Omental fat pad (tissue), 4 donors: Measurements from ENCODE around the gene CHRNB2. TPM values are rescaled to one million over a fixed set of nuclear protein-coding genes. Genes with fewer than 3 reads are reported as not detected.

Experiments
- ATAC-seq: fragments of 150-250 bp; one replicate; pipeline ENCODE4 v1.9.1; 2016; ENCODE audit warnings: mild to moderate bottlenecking, moderate library complexity; ENCODE audit not compliant: low FRiP score
- DNase-seq: peaks from one replicate; pipeline ENCODE4 v3.0.0-alpha.2; 2019; ENCODE audit warnings: low spot score
- total RNA-seq, 4 donors: library from RNA; depleted of rRNA; stranded (reverse); fragments of >200 nt; gene quantifications; one replicate each; pipeline ENCODE4 v1.1.0, GENCODE V29; 2016
- TF ChIP-seq, protein P1 (sequence below), 3 donors: fragments of 450-650 bp; IDR thresholded peaks; one replicate each; pipeline ENCODE4 v1.5.1; 2016 to 2017; ENCODE audit warnings: antibody characterized with exemption in 3 of 3, mild to moderate bottlenecking in 3 of 3, moderate library complexity in 2 of 3

Gene CHRNB2
- total RNA-seq, 4 donors from 2014 or later, result 0.09 to 0.50 (median 0.12) TPM; not detected in 1

DNA sequence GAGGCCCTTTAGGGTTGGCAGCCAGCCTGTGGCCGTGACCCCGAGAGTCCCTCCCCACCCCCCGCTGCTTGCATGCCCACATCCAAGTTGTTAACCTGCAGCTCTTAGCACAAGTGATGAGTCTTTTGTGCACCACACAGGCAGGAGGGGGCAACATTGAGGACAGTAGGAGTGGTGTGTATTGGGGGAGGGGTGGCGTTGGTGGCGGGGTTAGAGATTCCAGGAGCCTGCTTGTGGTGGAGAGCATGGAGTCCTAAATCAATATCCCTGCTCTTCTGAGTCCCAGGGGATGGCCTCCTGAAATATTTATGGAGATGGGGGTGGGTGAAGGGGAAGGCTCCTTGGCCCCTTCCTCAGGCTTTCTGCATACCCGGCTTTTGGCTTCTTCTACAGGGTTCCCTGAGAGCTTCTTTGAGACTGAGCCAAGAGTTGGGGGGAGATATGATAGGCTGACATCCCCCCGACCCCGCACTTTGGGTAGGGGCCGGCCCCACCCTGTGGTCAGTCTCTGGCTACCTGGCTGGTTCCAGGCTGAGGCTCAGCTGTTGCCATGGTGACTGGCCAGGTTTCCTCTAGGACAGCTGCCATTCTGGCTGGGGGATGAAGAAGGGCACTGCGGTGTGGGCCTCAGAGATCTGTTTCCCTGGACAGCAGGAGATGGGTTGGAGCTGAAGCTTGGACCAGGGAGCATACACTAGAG is 5.0 kb downstream of the CHRNB2 start:
- ATAC-seq (no peak), DNase-seq (no peak)
- TF ChIP-seq, protein P1, sequence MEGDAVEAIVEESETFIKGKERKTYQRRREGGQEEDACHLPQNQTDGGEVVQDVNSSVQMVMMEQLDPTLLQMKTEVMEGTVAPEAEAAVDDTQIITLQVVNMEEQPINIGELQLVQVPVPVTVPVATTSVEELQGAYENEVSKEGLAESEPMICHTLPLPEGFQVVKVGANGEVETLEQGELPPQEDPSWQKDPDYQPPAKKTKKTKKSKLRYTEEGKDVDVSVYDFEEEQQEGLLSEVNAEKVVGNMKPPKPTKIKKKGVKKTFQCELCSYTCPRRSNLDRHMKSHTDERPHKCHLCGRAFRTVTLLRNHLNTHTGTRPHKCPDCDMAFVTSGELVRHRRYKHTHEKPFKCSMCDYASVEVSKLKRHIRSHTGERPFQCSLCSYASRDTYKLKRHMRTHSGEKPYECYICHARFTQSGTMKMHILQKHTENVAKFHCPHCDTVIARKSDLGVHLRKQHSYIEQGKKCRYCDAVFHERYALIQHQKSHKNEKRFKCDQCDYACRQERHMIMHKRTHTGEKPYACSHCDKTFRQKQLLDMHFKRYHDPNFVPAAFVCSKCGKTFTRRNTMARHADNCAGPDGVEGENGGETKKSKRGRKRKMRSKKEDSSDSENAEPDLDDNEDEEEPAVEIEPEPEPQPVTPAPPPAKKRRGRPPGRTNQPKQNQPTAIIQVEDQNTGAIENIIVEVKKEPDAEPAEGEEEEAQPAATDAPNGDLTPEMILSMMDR (IDR thresholded peaks at IDR 0.05), result no peak

DNA sequence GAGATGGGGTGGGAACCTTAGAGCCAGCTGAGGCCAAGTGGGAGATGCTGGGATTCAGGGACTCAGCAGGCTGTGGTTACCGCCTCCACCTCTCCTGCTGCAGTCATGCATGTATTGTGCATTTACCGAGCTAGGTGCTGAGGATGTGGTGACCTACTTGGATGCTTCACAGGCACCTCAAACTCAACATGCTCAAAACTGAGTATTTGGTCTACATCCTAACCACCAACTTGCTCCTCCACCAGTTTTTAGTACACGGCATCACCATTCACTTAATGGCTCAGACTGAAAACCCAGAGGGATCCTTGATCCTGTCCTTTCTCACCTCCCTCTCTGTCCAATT is 5.6 kb downstream of the CHRNB2 start:
- ATAC-seq (no peak), DNase-seq (no peak)
- TF ChIP-seq, protein P1 (IDR thresholded peaks at IDR 0.05), result no peak

DNA sequence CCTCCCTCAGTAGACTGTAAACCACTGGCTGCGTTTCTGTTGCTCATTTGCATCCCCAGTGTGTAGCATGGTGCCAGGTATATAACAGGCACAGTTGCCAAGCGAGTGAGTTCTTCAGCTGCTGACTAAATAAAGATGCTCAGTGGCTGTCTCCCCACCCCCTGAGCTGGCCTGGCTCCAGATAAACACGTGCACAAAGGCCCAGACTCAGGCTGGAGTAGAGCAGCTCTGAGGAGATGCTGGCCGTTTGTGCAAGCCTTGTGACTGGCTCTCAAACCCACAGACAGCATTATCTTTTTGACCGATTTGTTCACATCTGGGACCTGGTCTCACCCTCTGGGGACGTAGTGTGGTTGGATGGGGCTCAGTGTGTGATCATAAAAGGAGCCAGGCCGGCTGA is 7.1 kb downstream of the CHRNB2 start:
- TF ChIP-seq, protein P1 (IDR thresholded peaks at IDR 0.05), result no peak
- ATAC-seq (no peak), DNase-seq (no peak)

DNA sequence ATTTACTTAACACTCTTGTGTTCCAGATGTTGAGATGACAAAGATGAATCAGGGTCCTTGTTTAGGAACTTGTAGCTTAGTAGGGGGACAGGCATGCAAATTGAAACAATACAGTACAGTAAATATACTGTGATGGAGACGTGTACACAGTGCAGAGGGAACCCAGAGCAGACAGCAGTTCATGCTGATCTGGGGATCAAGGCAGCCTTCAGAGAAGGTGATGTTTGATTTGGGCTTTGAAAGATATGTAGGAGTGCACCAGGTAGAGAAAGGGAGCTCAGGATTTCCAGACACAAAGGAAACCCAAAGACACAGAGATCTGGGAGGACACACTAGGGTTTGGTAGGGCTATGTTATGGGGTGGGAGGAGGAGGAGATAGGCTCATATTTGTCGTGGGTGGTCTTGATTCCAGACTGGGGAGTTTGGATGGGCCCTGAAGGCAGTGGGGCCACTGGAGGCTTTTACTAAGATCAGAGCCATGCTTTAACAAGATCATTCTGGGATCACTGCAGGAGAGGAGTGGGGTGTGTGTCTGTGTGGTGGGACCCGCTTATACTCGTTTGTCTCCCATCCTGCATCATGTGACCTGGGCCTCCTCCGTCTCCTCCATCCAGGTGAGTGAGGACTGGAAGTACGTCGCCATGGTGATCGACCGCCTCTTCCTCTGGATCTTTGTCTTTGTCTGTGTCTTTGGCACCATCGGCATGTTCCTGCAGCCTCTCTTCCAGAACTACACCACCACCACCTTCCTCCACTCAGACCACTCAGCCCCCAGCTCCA is 7.8 kb downstream of the CHRNB2 start:
- DNase-seq (no peak), ATAC-seq (no peak)
- TF ChIP-seq, protein P1 (IDR thresholded peaks at IDR 0.05), result no peak

DNA sequence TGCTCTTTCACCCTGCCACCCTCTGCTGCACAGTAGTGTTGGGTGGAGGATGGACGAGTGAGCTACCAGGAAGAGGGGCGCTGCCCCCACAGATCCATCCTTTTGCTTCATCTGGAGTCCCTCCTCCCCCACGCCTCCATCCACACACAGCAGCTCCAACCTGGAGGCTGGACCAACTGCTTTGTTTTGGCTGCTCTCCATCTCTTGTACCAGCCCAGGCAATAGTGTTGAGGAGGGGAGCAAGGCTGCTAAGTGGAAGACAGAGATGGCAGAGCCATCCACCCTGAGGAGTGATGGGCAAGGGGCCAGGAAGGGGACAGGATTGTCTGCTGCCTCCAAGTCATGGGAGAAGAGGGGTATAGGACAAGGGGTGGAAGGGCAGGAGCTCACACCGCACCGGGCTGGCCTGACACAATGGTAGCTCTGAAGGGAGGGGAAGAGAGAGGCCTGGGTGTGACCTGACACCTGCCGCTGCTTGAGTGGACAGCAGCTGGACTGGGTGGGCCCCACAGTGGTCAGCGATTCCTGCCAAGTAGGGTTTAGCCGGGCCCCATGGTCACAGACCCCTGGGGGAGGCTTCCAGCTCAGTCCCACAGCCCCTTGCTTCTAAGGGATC is 8.5 kb downstream of the CHRNB2 start:
- ATAC-seq, result no peak
- TF ChIP-seq, protein P1 (IDR thresholded peaks at IDR 0.05), result no peak
- DNase-seq, result no peak

DNA sequence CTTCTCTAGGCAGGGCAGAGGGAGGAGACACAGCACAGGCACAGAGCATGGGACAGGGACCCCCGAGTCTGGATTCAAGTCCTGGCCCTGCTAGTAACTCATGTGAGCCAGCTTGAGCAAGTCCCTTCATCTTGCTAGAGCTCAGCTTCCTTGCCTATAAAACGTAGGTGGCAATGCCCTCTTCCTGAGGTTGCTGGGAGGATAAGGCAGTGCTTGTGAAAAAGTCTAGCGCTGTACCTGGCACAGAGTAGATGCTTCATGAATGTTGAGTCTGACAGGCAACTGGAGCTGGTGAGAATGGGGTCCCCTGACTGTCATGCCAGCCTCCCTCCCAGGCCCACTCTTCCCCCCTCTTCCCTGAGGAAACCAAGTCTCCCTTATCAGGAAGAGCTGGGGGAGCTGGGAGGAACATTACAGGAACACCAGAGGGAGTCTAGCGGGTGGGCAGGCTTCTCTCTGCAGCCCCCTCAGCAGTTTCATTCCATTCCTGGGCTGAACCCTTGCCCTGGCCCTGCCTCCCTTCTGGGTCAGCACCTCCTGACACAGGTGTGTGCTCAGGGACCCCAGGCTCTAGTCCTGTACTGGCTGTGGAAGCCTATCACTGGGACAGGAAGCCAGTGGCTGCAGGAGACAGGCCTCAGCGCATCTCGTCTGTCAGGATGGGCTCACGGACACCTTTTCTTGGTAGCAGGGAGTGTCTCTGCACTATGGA is 9.9 kb downstream of the CHRNB2 start:
- ATAC-seq, result no peak
- TF ChIP-seq, protein P1 (IDR thresholded peaks at IDR 0.05), result no peak
- no peak for DNase-seq
